OCI-LY7 (cell line): Measurements from ENCODE around the gene RAMP3. TPM values are rescaled to one million over a fixed set of nuclear protein-coding genes. Genes with fewer than 3 reads are reported as not detected.

Experiments
- BruUV-seq: library from RNA; stranded (reverse); fragments of 400-500 nt; replicated peaks from 2 replicates; lab custom pipeline; 2021; lab: Mats Ljungman, UMichigan
- CTCF ChIA-PET: fragments of 300-600 bp; sonication (Branson Sonifier 250); formaldehyde crosslinking; loops from one replicate; lab custom pipeline; 2022; ENCODE audit warnings: antibody characterized with exemption; ENCODE audit not compliant: unreplicated experiment; lab: Charles Lee
- POLR2A ChIA-PET: fragments of 300-600 bp; sonication (Branson Sonifier 250); formaldehyde crosslinking; loops from one replicate; lab custom pipeline; 2022; ENCODE audit warnings: antibody characterized with exemption; lab: Charles Lee
- DNase-seq: peaks from one replicate; pipeline ENCODE4 v3.0.0-alpha.2; 2015; ENCODE audit warnings: low spot score
- H2AFZ ChIP-seq: fragments of 200-600 bp; sonication (generic), shearing (Covaris generic); 2 replicates; pipeline ENCODE4 v1.6.1; 2014; ENCODE audit warnings: mild to moderate bottlenecking, antibody characterized with exemption, low read length, moderate library complexity
- H3K27ac ChIP-seq: fragments of 200-600 bp; sonication (generic); 2 replicates; pipeline ENCODE4 v1.5.1; 2014; ENCODE audit warnings: mixed run types, low read depth, mild to moderate bottlenecking, moderate library complexity, low read length, inconsistent platforms; ENCODE audit not compliant: poor library complexity, severe bottlenecking
- H3K36me3 ChIP-seq: fragments of 200-600 bp; sonication (generic); 2 replicates; pipeline ENCODE4 v1.6.1; 2014; ENCODE audit warnings: mild to moderate bottlenecking, antibody characterized with exemption, low read length, moderate library complexity, mixed read lengths; ENCODE audit not compliant: insufficient read depth
- H3K4me1 ChIP-seq: fragments of 200-600 bp; sonication (generic); 2 replicates; pipeline ENCODE4 v1.5.1; 2014; ENCODE audit warnings: mild to moderate bottlenecking, low read length; ENCODE audit not compliant: insufficient read depth, poor library complexity, severe bottlenecking
- H3K4me2 ChIP-seq: fragments of 200-600 bp; sonication (generic); 2 replicates; pipeline ENCODE4 v1.6.1; 2014; ENCODE audit warnings: mild to moderate bottlenecking, low read length
- H3K4me3 ChIP-seq: fragments of 200-600 bp; sonication (generic); 2 replicates; pipeline ENCODE4 v1.5.1; 2014; ENCODE audit warnings: mild to moderate bottlenecking, low read depth, low read length; ENCODE audit not compliant: poor library complexity, severe bottlenecking
- H3K79me2 ChIP-seq: fragments of 200-600 bp; sonication (generic); 2 replicates; pipeline ENCODE4 v1.6.1; 2016; ENCODE audit warnings: low read depth, mild to moderate bottlenecking, low read length, moderate library complexity, mixed read lengths; ENCODE audit not compliant: insufficient read depth
- H3K9me2 ChIP-seq: fragments of 200-600 bp; sonication (generic); 2 replicates; pipeline ENCODE4 v1.6.1; 2016; ENCODE audit warnings: mild to moderate bottlenecking, low read length, mixed read lengths; ENCODE audit not compliant: insufficient read depth
- H3K9me3 ChIP-seq: fragments of 200-600 bp; sonication (generic); 2 replicates; pipeline ENCODE4 v1.6.1; 2014; ENCODE audit warnings: mild to moderate bottlenecking, mixed run types, low read length, mixed read lengths
- H4K20me1 ChIP-seq: fragments of 200-600 bp; sonication (generic); 2 replicates; pipeline ENCODE4 v1.6.1; 2014; ENCODE audit warnings: mild to moderate bottlenecking, antibody characterized with exemption, low read length, moderate library complexity, mixed read lengths; ENCODE audit not compliant: insufficient read depth
- CTCF ChIP-seq: fragments of 200-600 bp; sonication (generic); conservative IDR thresholded peaks from 2 replicates; pipeline ENCODE4 v1.5.1; 2014; ENCODE audit warnings: mild to moderate bottlenecking, antibody characterized with exemption, low read length, moderate library complexity, mixed read lengths
- EZH2phosphoT487 ChIP-seq: fragments of 200-600 bp; sonication (generic); IDR thresholded peaks from 2 replicates; pipeline ENCODE4 v1.6.1; 2018; ENCODE audit warnings: low read depth, borderline replicate concordance, mild to moderate bottlenecking, mixed run types, antibody characterized with exemption, low read length, moderate library complexity, mixed read lengths
- intact Hi-C: fragments of 100-400 bp; cut with micrococcal nuclease; formaldehyde crosslinking; loops from one replicate; pipeline ENCODE4 v1.10.0; 2022; ENCODE audit not compliant: unreplicated experiment
- total RNA-seq, 2 experiments: library from RNA; depleted of rRNA in 1 of 2; stranded (reverse); fragments of >200 nt in 1 of 2; shearing (Covaris generic) in 1 of 2; gene quantifications; 2 replicates each; pipeline ENCODE4 v1.2.3, GENCODE V29; 2014 to 2022

The RAMP3 gene
- total RNA-seq, 2 experiments from 2014 or later: not detected

GRCh38 chr7:45129181-45129800 lies 28.3 kb upstream of the RAMP3 start:
- Histone ChIP-seq H3K4me3 (no peak overlapping the region), H3K4me2 (no peak overlapping the region), H3K9me2 (no peaks in the 10 kb centered on the region), H3K4me1 (no peaks in the 10 kb centered on the region), H2AFZ (no peak overlapping the region), H4K20me1 (no peaks in the 10 kb centered on the region), H3K27ac (no peak overlapping the region), H3K79me2 (no peaks in the 10 kb centered on the region), H3K9me3 (no peaks in the 10 kb centered on the region), H3K36me3 (no peaks in the 10 kb centered on the region)
- POLR2A ChIA-PET: no interaction called here
- TF ChIP-seq EZH2phosphoT487: no peak
- TF ChIP-seq CTCF: no peak
- CTCF ChIA-PET: no interaction called here
- no TSS peak for BruUV-seq
- intact Hi-C loops: no loop called here
- no peak for DNase-seq

- Histone ChIP-seq H3K27ac (no peak overlapping the region), H3K36me3 (no peaks in the 10 kb centered on the region), H2AFZ (no peak overlapping the region), H3K4me1 (no peaks in the 10 kb centered on the region), H3K4me2 (no peak overlapping the region), H3K79me2 (no peaks in the 10 kb centered on the region), H3K4me3 (no peak overlapping the region), H3K9me3 (no peaks in the 10 kb centered on the region), H3K9me2 (no peaks in the 10 kb centered on the region), H4K20me1 (no peaks in the 10 kb centered on the region)
- intact Hi-C loops: loop anchor here (10.0 kb wide), 1 partner anchor 275 kb away; no protein-coding TSS in a partner anchor
- ChIA-PET POLR2A (no interaction called here), CTCF (no interaction called here)
- TF ChIP-seq EZH2phosphoT487 (no peak), CTCF (no peak)
- no peak for DNase-seq
- no TSS peak for BruUV-seq
Observed at GRCh38 chr7:45129906-45130305, 27.7 kb upstream of the RAMP3 start.

- H3K4me3 ChIP-seq: no peak overlapping the region
- BruUV-seq: no TSS peak
- DNase-seq: no peak
- no peaks in the 10 kb centered on the region for H3K9me2 ChIP-seq
- no peaks in the 10 kb centered on the region for H3K9me3 ChIP-seq
- TF ChIP-seq EZH2phosphoT487: no peak
- no peak for TF ChIP-seq CTCF
- no peak overlapping the region for H3K4me2 ChIP-seq
- H3K79me2 ChIP-seq: no peaks in the 10 kb centered on the region
- peaks cover 3% of the 10 kb centered on the region for H3K4me1 ChIP-seq
- no peaks in the 10 kb centered on the region for H3K36me3 ChIP-seq
- H4K20me1 ChIP-seq: no peaks in the 10 kb centered on the region
- no peak overlapping the region for H3K27ac ChIP-seq
- no peak overlapping the region for H2AFZ ChIP-seq
- ChIA-PET POLR2A (no interaction called here), CTCF (interaction anchor here (0.6 kb wide), 3 partner anchors 26 to 436 kb away, joined by 3 to 4 read pairs (median 3); no protein-coding TSS in a partner anchor)
- intact Hi-C loops: loop anchor here (10.0 kb wide), 1 partner anchor 276 kb away; no protein-coding TSS in a partner anchor
Observed at GRCh38 chr7:45130910-45131309, 26.7 kb upstream of the RAMP3 start.
